22Rv1 (cell line): ENCODE data around the gene PHF20.
"Not testable (repeated sequence)": the region's sequence is repeated elsewhere in the genome, so short reads cannot be mapped to it uniquely, and the experiment has no call there.

Experiments used
- H3K27ac ChIP-seq: fragments of 450-650 bp; 2 replicates; pipeline ENCODE4 v1.5.1; 2017
- ZFX ChIP-seq: fragments of 450-650 bp; IDR thresholded peaks from 2 replicates; pipeline ENCODE4 v1.6.1; 2017; ENCODE audit warnings: antibody characterized with exemption, borderline replicate concordance
- TF ChIP-seq, protein P1 (sequence below): fragments of 450-650 bp; IDR thresholded peaks from 2 replicates; pipeline ENCODE4 v1.5.1; 2017; ENCODE audit warnings: mild to moderate bottlenecking

The PHF20 gene

GRCh38 chr20:35767683-35768481 is 3.9 kb upstream of the PHF20 start:
- no peak for TF ChIP-seq ZFX
- no peak overlapping the region for H3K27ac ChIP-seq

- TF ChIP-seq, protein P1, sequence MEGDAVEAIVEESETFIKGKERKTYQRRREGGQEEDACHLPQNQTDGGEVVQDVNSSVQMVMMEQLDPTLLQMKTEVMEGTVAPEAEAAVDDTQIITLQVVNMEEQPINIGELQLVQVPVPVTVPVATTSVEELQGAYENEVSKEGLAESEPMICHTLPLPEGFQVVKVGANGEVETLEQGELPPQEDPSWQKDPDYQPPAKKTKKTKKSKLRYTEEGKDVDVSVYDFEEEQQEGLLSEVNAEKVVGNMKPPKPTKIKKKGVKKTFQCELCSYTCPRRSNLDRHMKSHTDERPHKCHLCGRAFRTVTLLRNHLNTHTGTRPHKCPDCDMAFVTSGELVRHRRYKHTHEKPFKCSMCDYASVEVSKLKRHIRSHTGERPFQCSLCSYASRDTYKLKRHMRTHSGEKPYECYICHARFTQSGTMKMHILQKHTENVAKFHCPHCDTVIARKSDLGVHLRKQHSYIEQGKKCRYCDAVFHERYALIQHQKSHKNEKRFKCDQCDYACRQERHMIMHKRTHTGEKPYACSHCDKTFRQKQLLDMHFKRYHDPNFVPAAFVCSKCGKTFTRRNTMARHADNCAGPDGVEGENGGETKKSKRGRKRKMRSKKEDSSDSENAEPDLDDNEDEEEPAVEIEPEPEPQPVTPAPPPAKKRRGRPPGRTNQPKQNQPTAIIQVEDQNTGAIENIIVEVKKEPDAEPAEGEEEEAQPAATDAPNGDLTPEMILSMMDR, result no peak
- no peak for TF ChIP-seq ZFX
- H3K27ac ChIP-seq, result peak overlapping the region; percentile 12; the same call in 1 of the 2 replicates
These were observed 2.8 kb upstream of the PHF20 start for GRCh38 chr20:35768731-35769664.

- no peak for TF ChIP-seq ZFX
- TF ChIP-seq, protein P1, result no peak
- H3K27ac ChIP-seq, result peak overlapping the region; percentile 80
These were observed 487 bp upstream of the PHF20 start for GRCh38 chr20:35771367-35771688.

DNA sequence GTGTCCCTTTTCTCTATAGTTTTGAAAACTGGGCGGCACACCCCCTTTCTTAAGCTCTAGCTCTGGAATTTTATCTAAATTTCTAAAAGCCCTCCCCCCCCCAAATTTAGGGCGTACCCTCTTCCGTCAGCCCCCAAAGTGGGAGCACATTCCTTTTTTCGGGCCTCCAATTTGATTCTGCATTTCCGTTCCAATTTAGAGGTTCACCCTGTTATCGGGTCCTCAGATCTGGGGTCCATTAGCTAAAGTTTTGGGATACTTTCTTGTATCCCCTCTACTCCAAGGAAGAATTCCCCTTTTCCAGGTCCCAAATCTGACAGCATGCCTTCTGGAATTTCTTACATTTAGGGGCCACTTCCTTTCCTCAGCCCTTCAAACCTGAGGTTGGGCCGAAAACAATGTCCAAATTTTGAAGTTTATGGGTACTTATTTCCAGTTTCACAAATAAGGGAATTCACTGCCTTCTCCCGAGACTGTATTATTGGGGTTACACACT is 796 bp downstream of the PHF20 start:
- peak overlapping the region; percentile 80 for H3K27ac ChIP-seq
- TF ChIP-seq, protein P1, result no peak
- no peak for TF ChIP-seq ZFX

DNA sequence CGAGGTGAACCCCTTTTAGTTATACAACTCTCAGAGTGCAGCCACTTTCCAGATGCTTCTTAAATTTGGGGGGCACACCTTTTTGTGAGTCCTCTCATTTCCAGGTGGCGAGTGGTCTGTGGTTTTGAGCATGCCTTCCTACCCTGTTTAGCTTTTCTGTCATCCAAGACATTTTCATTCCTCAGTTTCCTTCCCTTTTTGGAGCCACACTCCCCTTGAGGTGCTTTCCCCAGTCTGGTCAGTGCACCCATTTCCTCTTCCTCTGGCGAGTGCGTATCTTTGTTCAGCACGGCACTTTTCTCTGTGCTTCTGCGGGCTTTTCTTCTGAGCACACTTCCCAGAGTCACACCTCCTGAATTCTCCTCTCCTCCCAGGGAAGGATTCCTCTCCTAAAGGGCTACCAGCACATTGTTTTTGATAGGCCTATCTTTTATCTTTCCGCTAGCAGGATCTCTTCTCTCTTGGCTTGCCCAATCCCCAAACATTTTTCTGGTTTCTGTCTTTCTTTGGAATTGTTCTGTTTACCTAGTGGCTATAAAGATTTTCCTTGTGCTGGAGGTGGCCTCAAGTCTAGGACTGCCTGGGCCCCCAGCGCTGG is 1.4 kb downstream of the PHF20 start:
- TF ChIP-seq, protein P1, result no peak
- TF ChIP-seq ZFX, result no peak
- peak overlapping the region; percentile 80 for H3K27ac ChIP-seq

DNA sequence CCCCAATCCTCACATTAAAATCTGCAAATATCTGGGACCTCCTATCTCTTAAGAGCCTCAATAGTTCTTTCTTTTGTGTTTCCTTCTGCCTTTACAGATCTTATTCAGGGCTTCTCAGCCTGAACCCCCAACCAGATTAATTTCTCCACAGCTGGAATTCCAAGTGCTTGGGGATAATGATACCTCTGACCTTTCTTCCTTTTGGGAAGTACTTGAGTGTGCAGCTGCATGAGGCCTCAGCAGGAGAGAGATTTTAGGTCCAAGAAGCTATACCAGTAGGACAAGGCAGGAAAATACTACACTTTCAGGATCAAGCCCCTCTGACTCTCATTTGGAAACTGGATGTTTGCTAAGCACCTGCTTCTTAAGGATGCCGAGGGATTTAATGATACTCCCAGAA is 2.6 kb downstream of the PHF20 start:
- TF ChIP-seq, protein P1, result no peak
- no peak for TF ChIP-seq ZFX
- peak overlapping the region; percentile 13; the same call in 1 of the 2 replicates for H3K27ac ChIP-seq

DNA sequence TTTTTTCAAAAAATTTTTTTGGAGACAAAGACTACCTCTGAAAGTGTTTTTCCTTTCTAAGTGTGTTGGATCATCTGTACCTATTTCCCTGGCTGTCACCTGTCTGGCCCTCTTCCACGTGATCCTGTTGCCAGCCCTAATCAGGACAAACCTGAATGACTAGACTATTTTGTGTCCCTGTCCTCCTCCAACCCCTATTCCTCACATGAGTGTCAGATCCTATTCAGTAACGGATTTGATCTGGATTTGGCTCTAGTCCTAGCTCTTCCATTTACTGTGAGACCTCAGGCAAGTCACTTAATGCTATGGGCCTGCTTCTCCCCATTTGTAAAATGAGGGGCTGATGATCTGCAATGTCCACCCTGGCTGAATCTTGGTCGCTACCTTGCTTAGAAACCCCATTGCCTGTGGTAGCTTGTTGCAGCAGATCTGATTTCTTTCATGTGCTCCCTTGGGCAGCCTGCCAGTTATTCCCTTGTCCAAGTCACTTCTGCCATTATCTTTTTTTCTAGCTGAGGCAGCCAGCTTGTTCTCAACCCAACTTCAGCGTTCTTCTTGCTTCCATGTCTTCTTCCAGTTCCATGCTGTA is 4.8 kb downstream of the PHF20 start:
- no peak for TF ChIP-seq ZFX
- TF ChIP-seq, protein P1, result no peak

GRCh38 chr20:35783811-35784210 is 12.0 kb downstream of the PHF20 start:
- H3K27ac ChIP-seq, result not testable (repeated sequence)

More for the DNA sequence above, 4.8 kb downstream of the PHF20 start:
- H3K27ac ChIP-seq, result peak overlapping the region; percentile 87

DNA sequence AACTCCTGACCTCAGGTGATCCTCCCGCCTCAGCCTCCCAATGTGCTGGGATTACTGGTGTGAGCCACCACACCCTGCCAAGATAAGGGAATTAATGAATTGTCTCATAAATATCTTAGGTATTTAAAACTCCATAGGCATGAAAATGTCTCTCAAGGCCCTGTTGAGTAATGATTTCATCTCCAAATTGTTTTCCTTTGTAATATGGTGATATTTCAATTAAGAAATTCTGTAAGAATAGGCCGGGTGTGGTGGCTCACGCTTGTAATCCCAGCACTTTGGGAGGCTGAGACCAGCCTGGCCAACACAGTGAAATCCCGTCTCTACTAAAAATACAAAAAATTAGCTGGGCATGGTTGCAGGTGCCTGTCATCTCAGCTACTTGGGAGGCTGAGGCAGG is 13.7 kb downstream of the PHF20 start:
- not testable (repeated sequence) for H3K27ac ChIP-seq
